Osteocyte (in vitro differentiated cells): ENCODE measurements around the gene KDM5B. TPM values are rescaled to one million over a fixed set of nuclear protein-coding genes. Genes with fewer than 3 reads are reported as not detected.

Experiments
- DNase-seq: peaks from one replicate; pipeline ENCODE4 v3.0.0; 2021; ENCODE audit warnings: mixed read lengths; ENCODE audit not compliant: unreplicated experiment; ENCODE audit errors: extremely low spot score
- H3K27ac Mint-ChIP-seq: one replicate; pipeline ENCODE4 v1.8.0; 2021; ENCODE audit warnings: mild to moderate bottlenecking, mixed read lengths; ENCODE audit not compliant: unreplicated experiment
- H3K27me3 Mint-ChIP-seq: one replicate; pipeline ENCODE4 v1.8.0; 2021; ENCODE audit warnings: mixed read lengths; ENCODE audit not compliant: unreplicated experiment
- H3K36me3 Mint-ChIP-seq: one replicate; pipeline ENCODE4 v1.8.0; 2021; ENCODE audit warnings: mixed read lengths; ENCODE audit not compliant: unreplicated experiment
- H3K4me1 Mint-ChIP-seq: one replicate; pipeline ENCODE4 v1.8.0; 2021; ENCODE audit warnings: mixed read lengths; ENCODE audit not compliant: unreplicated experiment
- H3K4me3 Mint-ChIP-seq: one replicate; pipeline ENCODE4 v1.8.0; 2021; ENCODE audit warnings: mild to moderate bottlenecking, moderate library complexity, mixed read lengths; ENCODE audit not compliant: unreplicated experiment
- H3K9me3 Mint-ChIP-seq: one replicate; pipeline ENCODE4 v1.8.0; 2021; ENCODE audit warnings: mixed read lengths; ENCODE audit not compliant: unreplicated experiment
- total RNA-seq: library from RNA; stranded (reverse); gene quantifications from 2 replicates; pipeline ENCODE4 v1.2.1, GENCODE V29; 2021
- TF ChIP-seq, protein P1 (sequence below): fragments of 200-600 bp; sonication (generic); IDR thresholded peaks from 2 replicates; pipeline ENCODE4 v1.5.0; 2021; ENCODE audit warnings: antibody characterized with exemption, mild to moderate bottlenecking, moderate library complexity

KDM5B gene
- total RNA-seq, 1 donor from 2014 or later, result 152 TPM

DNA sequence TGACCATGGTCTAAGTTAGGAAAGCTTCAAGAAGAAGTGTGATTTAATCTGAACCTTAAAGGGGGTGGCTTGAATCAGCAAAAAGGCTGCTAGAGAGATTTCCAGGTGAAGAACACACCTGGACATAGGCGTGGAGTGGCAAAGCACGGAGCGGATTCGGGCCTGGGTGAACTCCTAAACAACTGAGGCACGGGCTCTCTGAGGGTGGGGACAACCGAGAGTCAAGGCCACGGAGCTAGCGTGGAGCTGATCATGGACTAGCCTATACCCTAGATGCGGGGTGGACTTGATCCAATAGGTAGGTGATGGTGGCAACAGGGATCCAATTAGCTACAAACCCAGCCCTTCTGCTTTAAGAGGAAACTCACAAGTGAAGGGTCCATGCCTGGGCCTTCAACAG lies 125.7 kb downstream of the KDM5B start:
- TF ChIP-seq, protein P1, sequence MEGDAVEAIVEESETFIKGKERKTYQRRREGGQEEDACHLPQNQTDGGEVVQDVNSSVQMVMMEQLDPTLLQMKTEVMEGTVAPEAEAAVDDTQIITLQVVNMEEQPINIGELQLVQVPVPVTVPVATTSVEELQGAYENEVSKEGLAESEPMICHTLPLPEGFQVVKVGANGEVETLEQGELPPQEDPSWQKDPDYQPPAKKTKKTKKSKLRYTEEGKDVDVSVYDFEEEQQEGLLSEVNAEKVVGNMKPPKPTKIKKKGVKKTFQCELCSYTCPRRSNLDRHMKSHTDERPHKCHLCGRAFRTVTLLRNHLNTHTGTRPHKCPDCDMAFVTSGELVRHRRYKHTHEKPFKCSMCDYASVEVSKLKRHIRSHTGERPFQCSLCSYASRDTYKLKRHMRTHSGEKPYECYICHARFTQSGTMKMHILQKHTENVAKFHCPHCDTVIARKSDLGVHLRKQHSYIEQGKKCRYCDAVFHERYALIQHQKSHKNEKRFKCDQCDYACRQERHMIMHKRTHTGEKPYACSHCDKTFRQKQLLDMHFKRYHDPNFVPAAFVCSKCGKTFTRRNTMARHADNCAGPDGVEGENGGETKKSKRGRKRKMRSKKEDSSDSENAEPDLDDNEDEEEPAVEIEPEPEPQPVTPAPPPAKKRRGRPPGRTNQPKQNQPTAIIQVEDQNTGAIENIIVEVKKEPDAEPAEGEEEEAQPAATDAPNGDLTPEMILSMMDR, result no peak
- no peak overlapping the region for H3K27ac Mint-ChIP-seq

DNA sequence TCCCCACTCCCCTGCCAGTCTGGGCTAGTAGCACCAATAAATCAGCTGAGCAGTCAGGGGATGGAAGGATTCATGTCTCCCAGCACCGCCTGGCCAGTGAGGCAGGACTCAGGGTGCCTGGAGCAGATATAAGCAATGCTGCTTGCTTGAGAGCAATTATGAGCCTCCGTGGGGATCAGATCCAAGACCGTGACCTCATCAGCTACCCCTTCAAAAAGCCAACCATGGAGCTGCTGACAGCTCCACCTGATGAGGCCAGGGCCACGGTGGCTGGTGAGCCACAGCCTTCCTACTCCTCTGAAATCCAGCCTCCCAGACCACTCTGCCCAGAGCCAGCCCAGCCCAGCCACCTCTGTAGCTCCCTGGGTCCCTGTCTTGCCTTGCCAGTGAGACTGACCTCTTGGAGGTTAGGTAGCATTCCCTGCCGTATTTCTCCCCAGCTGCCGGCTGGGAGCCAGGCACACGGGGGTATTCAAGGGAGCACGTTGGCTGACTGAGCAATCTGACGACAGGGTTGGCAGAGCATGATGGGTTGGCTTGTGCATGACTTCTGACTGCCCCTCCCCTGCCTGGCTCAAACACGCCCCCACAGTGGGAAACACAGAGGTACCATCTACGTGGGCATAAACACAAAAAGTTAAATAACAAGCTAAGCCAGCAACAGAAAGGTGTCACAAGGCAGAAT lies 126.3 kb downstream of the KDM5B start:
- Mint-ChIP-seq H3K27ac (no peak overlapping the region), H3K36me3 (no peaks in the 10 kb centered on the region), H3K4me3 (no peak overlapping the region), H3K9me3 (no peaks in the 10 kb centered on the region), H3K4me1 (no peaks in the 10 kb centered on the region), H3K27me3 (peaks cover 83% of the 10 kb centered on the region)
- TF ChIP-seq, protein P1, result no peak
- DNase-seq, result no peak

More for the DNA sequence above, 125.7 kb downstream of the KDM5B start:
- no peaks in the 10 kb centered on the region for H3K36me3 Mint-ChIP-seq
- no peaks in the 10 kb centered on the region for H3K4me1 Mint-ChIP-seq
- no peaks in the 10 kb centered on the region for H3K9me3 Mint-ChIP-seq
- H3K27me3 Mint-ChIP-seq, result peaks cover 83% of the 10 kb centered on the region
- DNase-seq, result no peak
- no peak overlapping the region for H3K4me3 Mint-ChIP-seq

DNA sequence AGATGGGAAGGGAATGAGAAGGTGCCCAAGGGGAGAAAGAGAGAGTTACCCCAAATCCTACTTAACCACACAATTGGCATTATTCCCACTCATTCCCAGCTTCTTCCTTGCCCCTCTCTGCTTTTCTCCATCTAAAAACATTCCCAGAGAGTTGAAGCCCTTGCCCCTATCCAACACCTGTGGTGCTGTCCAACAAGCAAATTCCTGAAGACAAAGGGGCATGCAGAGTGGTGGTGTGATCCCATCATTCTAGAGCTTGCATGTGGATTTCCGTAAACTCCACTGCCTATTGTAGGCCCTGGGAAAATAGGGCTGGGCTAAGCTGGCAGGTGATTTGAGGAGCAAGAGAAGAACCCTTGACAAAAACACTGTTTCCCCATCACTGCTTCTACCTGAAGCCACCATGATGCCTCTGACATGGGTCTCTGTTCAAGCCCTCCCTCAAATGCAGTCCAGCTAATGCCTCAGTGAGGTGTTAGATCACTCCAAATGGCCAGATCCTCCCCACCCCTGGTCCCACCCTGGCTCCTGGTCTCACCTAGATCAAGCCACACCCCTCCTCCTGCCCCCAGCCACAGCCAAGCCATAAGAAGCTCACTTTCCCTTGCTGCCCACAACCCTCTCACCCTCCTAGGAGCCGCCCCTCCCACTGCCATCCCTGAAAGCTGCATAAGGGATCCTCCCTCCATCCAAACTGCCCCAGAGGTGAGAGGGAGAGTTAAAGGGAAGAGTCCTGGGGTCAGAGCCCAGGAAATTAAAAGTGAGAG lies 127.5 kb downstream of the KDM5B start:
- DNase-seq, result no peak
- Mint-ChIP-seq H3K9me3 (no peaks in the 10 kb centered on the region), H3K27ac (no peak overlapping the region), H3K4me1 (no peaks in the 10 kb centered on the region), H3K27me3 (peaks cover 84% of the 10 kb centered on the region), H3K4me3 (no peak overlapping the region), H3K36me3 (no peaks in the 10 kb centered on the region)
- TF ChIP-seq, protein P1, result no peak

DNA sequence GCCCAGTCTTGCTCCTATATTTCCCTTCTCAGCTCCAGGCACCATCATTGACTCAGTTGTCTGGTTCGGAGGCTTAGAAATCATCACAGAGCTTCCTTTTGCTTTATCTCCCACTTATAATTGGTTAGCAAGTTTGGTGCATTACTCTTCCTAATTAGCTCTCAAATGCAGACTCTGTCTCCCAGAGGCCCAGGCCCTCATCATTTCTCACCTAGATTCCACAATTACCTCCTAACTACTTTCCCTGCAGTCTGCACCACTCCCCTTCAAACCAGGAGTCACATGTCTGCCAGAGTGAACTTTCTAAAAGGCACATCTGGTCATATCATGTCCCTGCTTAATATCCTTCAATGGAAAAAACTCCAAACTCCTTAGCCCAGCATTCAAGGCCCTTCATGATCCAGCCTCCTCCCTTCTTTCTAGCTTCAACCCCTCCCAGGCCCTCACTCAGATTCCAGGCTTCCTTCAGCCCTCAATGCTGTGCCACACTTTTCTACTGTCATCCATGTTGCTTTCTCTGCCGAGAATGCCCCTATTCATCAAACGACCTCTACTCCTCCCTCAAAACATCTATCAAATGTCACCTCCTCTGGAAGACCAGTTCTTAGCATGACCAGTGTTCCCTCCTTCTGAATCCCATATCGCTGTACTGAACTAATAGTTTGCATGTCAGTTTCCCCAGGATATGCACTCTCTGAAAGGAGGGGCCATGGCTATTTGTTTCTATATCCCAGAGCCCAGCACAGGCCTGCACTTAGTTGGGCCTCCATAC lies 128.6 kb downstream of the KDM5B start:
- DNase-seq, result no peak
- no peak overlapping the region for H3K27ac Mint-ChIP-seq
- peaks cover 83% of the 10 kb centered on the region for H3K27me3 Mint-ChIP-seq
- no peaks in the 10 kb centered on the region for H3K36me3 Mint-ChIP-seq
- H3K4me1 Mint-ChIP-seq, result no peaks in the 10 kb centered on the region
- H3K4me3 Mint-ChIP-seq, result no peak overlapping the region
- TF ChIP-seq, protein P1, result no peak
- H3K9me3 Mint-ChIP-seq, result no peaks in the 10 kb centered on the region

DNA sequence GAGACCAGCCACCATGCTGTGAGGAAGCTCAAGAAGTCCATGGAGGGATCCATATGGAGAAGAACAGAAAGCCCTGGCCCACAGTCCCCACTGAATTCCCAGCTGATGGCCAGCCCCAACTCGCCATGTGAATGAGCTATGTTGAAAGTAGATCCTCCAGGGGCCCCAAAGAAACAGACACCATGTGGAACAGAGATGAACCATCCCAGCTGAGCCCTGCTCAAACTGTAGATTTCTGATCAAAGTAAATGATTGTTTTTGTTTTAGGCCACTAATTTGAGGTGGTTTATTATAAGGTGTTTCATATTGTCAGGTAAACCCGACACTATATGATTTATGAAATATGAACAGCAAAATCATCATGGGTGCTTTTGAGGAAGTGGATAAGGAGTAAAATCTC lies 130.8 kb downstream of the KDM5B start:
- no peak for DNase-seq
- no peaks in the 10 kb centered on the region for H3K36me3 Mint-ChIP-seq
- H3K27ac Mint-ChIP-seq, result no peak overlapping the region
- TF ChIP-seq, protein P1, result no peak
- no peak overlapping the region for H3K4me3 Mint-ChIP-seq
- H3K9me3 Mint-ChIP-seq, result no peaks in the 10 kb centered on the region
- peaks cover 79% of the 10 kb centered on the region for H3K27me3 Mint-ChIP-seq
- no peaks in the 10 kb centered on the region for H3K4me1 Mint-ChIP-seq
